Choroid plexus epithelial cell (primary cell): Measurements from ENCODE around the gene BCKDK.

Source experiments
- DNase-seq: peaks from one replicate; pipeline ENCODE4 v3.0.0-alpha.2; 2010; ENCODE audit warnings: low read depth
- H3K4me3 ChIP-seq: 2 replicates; pipeline ENCODE4 v1.5.1; 2011; ENCODE audit warnings: low read depth, mild to moderate bottlenecking, control low read depth, low read length, moderate library complexity
- TF ChIP-seq, protein P1 (sequence below): conservative IDR thresholded peaks from 2 replicates; pipeline ENCODE4 v1.5.1; 2011; ENCODE audit warnings: low read depth, mild to moderate bottlenecking, control low read depth, inconsistent platforms, low read length, moderate library complexity

The BCKDK gene

DNA sequence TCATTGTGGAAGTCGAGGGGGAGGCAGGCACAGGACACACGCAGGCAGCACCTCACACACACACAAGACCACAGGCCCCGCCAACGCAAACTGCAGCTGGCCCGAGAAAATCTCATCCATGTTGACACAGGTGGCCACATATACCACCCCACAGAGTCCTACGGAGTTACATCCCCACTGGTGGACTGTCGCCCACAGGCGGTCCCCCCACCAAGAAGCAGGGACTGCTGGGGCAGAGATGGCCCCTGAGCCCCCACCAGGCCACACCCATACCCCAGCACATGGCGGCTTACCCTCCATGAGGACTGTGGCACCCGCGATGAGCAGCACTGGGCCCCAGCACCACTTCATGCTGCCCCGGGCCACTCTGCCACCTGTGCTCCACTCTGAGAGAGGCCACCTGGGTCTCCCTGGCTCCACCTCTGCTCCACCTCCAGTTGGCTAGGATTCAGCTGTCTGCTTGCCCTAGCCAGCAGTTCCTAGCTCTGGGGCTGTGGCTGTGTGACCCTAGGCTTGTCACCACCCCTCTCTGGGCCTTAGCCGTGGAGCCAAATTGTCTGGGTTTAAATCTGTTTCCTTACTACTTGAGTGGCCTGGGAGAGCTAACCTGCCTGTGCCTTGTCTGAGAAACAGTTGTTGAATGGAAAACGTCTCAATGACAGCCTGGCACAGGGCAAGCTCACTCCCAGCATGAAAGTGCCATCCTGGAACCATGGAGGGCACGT, 19.6 kb upstream of the BCKDK start, which contains the start of gene PRSS53:
TSS of gene PRSS53 (minus strand) at position 485 of the 725 bp plus-strand sequence. CDS start at position 351, 134 bp downstream.
- TF ChIP-seq, protein P1, sequence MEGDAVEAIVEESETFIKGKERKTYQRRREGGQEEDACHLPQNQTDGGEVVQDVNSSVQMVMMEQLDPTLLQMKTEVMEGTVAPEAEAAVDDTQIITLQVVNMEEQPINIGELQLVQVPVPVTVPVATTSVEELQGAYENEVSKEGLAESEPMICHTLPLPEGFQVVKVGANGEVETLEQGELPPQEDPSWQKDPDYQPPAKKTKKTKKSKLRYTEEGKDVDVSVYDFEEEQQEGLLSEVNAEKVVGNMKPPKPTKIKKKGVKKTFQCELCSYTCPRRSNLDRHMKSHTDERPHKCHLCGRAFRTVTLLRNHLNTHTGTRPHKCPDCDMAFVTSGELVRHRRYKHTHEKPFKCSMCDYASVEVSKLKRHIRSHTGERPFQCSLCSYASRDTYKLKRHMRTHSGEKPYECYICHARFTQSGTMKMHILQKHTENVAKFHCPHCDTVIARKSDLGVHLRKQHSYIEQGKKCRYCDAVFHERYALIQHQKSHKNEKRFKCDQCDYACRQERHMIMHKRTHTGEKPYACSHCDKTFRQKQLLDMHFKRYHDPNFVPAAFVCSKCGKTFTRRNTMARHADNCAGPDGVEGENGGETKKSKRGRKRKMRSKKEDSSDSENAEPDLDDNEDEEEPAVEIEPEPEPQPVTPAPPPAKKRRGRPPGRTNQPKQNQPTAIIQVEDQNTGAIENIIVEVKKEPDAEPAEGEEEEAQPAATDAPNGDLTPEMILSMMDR, result no peak
- no peak within 1 kb of the TSS for H3K4me3 ChIP-seq
- DNase-seq, result no peak

DNA sequence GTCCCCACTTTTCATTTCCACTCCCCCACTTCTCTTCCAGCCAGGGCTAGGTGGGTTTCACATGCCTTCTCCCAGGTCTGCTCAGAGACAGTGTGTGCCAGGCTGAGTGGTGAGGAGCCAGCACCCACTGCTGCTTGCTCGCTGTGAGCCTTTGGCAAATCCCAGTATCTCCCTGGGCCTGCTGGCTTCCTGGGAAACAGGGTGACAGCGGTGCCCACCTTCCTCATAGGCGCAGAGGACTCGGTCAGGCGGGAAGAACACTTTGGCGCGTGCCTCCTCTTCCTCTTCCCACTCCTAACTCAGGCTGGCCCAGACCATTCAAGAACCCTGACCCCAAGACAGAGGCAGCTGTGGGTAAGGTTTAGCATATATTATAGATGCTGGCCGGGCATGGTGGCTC, 19.0 kb upstream of the BCKDK start:
- TF ChIP-seq, protein P1, result no peak
- no peak overlapping the region for H3K4me3 ChIP-seq
- DNase-seq, result no peak

DNA sequence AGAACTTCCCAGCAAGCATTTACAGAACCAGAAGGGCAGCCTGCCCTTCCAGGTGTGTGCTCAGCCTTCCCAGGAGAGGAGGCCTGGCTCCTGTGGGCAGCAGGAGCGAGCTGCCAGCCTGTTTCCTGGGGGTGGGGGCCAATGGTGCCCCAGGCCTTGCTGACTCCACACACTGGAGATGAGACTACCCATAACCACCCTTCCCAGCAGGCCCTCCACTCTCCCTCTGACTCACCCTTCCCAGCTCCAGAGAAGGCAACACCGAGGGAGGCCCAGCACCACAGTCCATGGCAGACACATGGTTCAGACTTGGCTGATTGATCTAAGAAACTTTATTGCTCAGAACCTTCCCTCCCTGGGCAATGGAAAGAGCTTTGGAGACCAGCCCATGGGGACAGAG, 17.6 kb upstream of the BCKDK start:
- no peak overlapping the region for H3K4me3 ChIP-seq
- peak; percentile 75 for DNase-seq
- TF ChIP-seq, protein P1, result no peak

- TF ChIP-seq, protein P1, result no peak
- no peak overlapping the region for H3K4me3 ChIP-seq
- DNase-seq, result no peak
Measured at GRCh38 chr16:31092330-31092729, 15.9 kb upstream of the BCKDK start.

DNA sequence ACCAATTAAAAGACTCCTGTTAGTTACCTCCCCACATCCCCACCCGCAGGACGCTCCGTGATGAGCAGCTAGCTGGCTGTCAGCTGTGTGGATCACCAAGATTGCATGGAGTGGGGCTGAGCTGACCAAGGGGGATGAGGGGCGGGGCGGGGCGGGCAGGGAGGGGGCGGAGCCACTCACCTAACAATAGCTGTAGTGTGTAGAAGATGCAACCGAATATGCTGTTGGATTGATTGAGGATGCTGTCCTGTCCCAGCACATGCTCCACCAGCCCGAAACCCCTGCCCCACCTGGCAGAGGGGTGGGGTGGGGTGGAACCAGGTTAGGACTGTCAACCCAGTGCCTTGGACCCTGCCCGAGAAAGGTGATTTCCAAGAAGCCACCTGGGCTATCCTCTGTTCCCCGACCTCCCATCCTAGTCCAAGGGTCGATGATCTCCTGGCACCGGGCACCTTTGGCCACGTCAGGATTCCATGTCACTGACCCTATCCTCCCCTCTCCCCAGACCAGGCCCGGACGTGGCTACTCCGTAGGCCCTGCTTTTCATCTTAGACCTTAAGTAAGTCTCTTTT, 15.0 kb upstream of the BCKDK start:
- peak overlapping the region; percentile 95 for H3K4me3 ChIP-seq
- peak; percentile 56 for DNase-seq
- TF ChIP-seq, protein P1, result no peak

- H3K4me3 ChIP-seq, result peak overlapping the region; percentile 95
- DNase-seq, result no peak
- TF ChIP-seq, protein P1, result no peak
Measured at GRCh38 chr16:31094088-31094423, 14.1 kb upstream of the BCKDK start.
